ENCODE measurements around the gene SPART.
A peak's percentile ranks its signal among the peaks of the same experiment; 100 is the strongest.

SPART gene

GRCh38 chr13:36273431-36273830 lies 72.8 kb downstream of the SPART start:
- no peak for DNase-seq (ENCODE audit: low read depth)

GRCh38 chr13:36261976-36262375 lies 84.2 kb downstream of the SPART start:
- no peak overlapping the region for H3K4me3 ChIP-seq (ENCODE audit: low read depth, low read length)

More at GRCh38 chr13:36273431-36273830, 72.8 kb downstream of the SPART start:
- H3K4me3 ChIP-seq (ENCODE audit: low read depth, low read length) = no peak overlapping the region

GRCh38 chr13:36261011-36261410 lies 85.2 kb downstream of the SPART start:
- no peak for DNase-seq (ENCODE audit: low read depth)
- no peak overlapping the region for H3K4me3 ChIP-seq (ENCODE audit: low read depth, low read length)

More at GRCh38 chr13:36261976-36262375, 84.2 kb downstream of the SPART start:
- DNase-seq (ENCODE audit: low read depth) = peak; percentile 80

- H3K4me3 ChIP-seq (ENCODE audit: low read depth, low read length) = no peak overlapping the region
- DNase-seq (ENCODE audit: low read depth) = no peak
These were observed 86.6 kb downstream of the SPART start for GRCh38 chr13:36259361-36260137.

- H3K4me3 ChIP-seq (ENCODE audit: low read depth, low read length) = no peak overlapping the region
- DNase-seq (ENCODE audit: low read depth) = no peak
These were observed 87.4 kb downstream of the SPART start for GRCh38 chr13:36258831-36259230.

Data from skeletal muscle cell (primary cell).